GM19043 (cell line): ENCODE data around the gene EXOC1.

Experiments
- ATAC-seq: cut with Tn5 transposase; IDR thresholded peaks from one replicate; pipeline ENCODE4 v1.9.1; 2021; ENCODE audit warnings: low read depth; ENCODE audit not compliant: unreplicated experiment

The EXOC1 gene

DNA sequence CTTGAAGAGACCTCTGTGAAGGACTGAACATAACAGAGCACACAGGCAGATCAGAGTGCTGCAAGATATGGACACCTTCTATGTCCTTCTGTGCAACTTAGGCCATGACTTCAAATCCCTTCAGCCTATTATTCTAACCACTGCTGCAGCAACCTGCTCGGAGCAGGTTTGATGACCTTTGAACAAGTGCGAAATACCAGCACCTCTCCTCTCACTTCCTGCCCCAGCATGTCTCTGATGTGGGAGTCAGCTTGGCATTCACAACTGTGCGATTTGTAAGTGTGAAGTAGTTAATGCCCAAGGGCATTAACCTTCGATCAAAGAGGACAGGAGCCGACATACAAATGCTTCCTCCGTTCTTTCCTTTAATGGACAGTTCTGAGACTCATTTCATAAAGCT, 1.6 kb upstream of the EXOC1 start:
- ATAC-seq, result no peak

DNA sequence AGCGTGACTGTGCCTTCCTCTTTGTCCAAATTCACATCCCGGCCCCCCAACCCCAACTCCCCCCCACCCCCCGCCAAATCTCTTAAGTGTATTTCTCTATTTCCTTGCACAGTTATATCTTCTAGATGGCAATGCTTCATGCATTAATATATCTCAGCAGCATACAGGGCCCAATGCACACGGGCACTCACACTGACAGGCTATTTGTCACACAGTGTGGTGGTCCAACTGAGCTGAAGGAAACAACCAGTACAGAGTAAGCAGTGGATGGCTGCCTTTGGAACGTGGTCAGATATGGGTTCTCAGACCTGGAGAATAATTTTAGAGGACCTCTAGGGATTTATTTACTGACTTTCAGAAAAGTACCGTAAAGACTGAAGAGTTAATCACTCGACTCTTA, 681 bp downstream of the EXOC1 start:
- no peak for ATAC-seq

DNA sequence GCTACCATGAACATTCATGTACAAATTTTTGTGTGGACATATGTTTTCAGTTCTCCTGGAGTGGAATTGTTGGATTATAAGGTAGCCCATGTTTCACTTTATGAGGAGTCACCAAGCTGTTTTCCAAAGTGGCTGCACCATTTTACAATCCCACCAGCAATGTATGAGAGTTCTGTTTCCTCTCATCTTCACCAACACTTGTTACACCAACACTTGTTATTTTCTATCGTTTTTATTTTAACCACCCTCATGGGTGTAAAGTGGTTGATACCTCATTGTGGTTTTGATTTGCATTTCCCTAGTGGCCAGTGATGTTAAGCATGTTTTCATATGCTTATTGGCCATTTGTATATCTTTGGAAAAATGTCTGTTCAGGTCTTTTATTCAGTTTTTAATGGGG, 4.1 kb downstream of the EXOC1 start:
- ATAC-seq, result no peak

DNA sequence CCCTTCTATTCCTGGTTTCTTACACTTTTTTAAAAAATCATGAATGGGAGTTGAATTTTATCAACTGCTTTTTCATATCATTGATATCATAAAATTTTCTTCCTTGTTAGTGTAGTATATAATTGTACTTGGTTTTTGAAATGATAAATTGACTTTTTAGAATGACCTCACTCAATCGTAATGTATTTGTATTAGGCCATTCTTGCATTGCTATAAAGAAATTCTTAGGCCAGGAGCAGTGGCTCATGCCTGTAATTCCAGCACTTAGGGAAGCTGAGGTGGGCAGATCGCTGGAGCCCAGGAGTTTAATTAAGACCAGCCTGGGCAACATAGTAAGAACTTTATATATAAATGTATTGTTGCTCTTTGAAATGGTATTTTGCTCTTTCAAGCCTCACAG, 6.3 kb downstream of the EXOC1 start:
- ATAC-seq, result no peak

DNA sequence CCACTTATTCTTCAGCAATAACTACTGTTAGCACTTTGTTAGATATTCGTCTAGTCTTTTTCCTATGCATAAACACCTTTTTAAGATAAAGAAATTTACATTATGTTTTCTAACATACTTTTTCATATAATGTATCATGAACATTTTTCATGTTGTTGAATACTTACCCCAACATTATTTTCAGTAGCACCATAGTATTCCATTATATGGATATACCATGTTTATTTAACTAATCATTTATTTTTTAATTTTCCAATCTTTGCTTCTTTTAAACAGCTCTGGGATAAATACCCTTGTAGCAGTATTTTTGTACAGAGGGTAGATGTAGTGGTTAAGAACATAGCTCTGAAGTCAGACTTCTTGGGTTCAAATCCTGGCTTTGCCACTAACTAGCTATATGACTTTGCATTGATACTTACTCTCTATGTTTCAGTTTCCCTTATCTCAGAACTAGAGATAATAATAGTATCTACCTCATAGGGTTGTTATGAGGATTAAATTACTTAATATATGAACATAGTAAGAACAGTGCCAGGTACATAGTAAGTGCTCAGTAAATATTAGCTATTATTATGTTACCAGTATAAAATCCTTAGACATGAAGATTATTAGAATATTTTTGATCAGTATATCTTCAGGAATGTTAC, 11.3 kb downstream of the EXOC1 start:
- no peak for ATAC-seq

DNA sequence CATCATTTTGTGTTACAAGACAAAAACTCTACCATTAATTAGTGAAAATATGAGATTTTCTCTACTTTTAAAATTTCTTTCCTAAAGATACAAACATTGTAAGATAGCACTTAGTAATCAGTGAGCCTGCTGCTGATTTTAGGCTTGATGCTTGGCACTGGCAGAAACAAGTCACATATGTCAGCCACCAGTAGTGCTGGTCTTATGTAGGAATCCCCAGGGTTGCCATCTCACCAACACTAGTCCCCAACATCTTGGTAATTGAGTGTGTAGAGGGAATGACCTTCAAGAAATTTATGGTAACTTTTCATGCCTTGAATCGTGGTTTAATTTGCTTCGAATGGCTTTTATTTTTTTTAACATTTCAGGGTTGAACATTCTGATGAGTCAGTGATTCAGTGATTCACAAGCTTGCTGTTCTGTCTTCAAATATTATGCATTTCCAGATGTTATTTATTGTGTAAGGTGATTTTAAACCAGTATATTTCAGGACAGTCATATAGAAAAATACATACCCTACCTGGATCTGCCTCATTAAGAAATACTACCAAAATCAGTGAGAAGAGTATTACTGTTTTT, 11.9 kb downstream of the EXOC1 start:
- ATAC-seq, result no peak

DNA sequence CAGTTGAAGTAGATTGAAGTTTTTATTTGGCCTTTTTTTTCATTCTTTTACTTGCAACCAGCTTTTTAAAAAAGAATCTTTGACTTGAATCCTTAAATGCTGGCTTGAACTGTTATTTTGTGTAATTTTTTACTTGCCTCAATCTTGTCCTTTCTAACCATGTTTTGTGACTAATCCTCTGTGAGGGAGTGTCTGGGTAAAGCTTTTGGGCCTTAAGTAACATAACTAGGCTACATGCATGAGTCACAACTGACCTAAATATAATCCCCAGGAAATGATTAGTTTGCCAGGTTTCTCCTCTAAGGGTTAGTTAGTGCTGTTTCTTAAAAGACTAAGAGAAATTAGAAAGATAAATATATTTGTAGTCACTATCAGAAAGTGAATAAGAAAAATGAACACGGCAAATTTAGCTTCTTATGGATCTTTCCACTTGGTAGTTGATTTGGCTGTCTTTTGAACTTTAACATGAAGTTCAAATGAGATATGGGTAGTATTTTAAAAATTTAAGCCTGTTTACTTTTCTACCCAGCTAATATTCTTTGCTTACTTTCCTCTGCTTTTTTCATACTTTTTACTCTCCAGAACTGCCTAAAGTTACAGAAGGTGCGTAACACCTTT, 13.0 kb downstream of the EXOC1 start:
- peak; percentile 78 for ATAC-seq

DNA sequence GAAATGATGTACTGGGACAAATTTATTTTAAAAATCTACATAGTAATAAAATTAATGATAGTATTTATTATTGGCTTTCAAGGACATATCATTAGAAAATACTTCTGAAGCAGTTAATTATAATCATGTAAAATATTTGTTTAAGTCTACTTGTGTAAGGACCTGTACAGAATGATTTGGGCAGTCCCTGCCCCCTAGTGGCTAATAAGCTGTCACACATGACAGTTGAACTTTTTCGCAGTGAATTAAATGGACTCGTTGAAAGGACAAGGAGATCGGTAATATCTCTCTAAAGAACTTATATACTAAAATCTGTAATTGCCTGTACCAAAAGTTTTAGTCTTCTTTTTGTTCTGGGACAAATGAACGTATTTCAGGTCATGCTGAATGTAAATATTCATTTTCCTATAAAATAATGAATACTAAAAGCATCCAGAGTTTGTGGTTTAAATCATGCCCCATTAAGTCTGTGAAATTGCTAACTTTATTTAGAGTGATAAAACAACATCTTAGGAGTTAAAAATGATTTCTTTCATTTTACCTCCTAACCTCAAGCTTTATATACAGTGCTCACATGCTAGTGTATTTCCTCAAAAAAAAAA, 13.6 kb downstream of the EXOC1 start:
- peak; percentile 85 for ATAC-seq

DNA sequence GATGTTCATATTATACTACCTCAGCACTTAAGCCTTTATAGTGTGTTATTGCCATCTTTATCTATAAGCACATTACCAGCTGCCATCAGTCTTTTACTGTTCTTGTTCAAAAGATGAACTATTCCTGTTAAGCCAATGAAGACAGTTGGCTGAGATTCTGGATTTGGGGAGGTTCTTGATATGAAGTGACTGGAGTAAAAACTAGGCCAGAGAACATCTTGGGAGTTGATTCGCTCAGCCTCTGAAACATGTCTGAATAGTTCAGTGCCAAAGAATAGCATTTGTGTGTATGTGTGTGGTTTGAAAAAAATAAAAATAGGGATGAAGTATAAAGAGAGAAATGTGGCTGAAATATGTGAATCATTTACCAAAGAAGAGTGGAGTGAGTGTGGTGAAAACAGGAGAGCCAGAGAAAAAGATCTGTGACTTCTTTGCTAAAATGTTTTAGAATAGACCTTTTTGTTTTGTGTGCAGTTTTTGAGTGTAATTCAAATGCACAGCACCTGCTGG, 15.2 kb downstream of the EXOC1 start:
- no peak for ATAC-seq

DNA sequence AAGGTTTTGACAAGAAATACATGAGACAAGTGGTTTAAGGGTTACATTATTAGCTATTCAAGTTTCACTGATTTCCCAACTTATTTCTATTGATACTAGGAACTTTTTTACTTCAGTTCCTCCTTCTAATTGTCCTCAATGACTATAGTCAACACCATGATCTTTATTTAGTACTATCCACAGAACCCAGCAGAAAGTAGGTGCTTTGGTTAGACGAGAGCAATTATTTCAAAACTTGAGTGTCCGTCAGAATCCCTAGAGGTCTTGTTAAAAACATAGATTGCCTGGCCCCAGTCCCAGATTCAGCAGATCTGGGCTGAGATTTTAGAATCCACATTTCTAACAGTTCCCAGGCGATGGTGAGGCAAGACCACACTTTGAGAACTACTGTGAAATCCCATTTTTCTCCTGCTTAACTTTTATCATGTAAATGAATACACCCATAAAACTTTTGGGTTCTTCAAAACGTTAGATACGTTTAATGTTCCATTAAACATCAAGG, 17.9 kb downstream of the EXOC1 start:
- no peak for ATAC-seq

DNA sequence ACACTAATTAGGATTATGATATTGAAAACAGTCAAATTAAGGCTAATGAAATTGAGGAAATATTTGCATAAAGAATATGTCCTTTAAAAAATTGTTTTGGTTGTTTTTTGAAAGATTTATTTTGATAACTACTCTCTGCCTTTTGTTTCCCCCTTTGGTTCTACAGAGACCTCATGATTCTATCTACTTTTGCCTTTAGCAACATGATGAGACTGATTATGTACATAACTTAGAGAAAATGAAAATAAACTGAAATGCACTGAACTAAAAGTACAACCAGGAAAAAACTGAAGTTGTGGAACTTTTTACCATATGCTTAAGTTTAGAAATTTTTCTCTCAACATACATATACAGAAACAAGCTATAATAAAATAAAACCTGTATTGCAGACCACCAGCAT, 21.4 kb downstream of the EXOC1 start:
- ATAC-seq, result no peak

DNA sequence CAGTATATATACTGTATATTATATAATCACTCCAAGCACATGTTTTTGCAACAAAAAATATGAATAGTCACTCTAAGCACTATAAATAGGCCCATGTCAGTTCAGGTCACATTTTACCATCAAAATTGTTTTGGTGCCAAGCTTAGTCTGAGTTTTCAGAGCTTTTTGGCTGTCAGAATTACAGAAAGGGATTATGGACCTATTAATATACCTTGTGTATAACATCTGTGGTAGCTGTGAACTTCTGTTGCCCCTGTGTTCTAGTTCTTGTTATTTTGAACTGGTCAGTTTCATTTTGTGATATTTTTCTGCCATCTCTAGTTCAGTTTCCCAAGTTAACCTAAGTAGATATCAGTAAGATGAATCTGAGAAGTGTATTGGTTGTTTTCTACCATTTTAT, 22.9 kb downstream of the EXOC1 start:
- no peak for ATAC-seq

DNA sequence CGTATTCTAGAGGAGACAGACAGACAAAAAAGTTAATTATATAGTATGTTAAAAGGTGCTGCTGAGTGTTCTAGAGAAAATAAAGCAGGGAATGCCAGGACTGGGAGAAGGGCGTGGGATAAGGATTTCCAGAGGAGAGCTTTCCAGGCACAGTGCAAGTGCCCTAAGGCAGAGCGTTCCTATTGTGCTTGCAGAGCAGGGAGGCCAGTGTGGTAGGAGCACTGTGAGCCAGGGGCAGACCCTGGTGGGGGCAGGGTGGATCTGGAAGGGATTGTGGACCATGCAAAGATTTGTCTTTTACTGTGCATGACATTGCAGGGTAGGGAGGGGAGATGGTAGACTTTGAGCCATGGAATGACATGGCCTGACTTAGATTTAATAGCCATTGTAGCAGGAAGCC, 25.8 kb downstream of the EXOC1 start:
- no peak for ATAC-seq

DNA sequence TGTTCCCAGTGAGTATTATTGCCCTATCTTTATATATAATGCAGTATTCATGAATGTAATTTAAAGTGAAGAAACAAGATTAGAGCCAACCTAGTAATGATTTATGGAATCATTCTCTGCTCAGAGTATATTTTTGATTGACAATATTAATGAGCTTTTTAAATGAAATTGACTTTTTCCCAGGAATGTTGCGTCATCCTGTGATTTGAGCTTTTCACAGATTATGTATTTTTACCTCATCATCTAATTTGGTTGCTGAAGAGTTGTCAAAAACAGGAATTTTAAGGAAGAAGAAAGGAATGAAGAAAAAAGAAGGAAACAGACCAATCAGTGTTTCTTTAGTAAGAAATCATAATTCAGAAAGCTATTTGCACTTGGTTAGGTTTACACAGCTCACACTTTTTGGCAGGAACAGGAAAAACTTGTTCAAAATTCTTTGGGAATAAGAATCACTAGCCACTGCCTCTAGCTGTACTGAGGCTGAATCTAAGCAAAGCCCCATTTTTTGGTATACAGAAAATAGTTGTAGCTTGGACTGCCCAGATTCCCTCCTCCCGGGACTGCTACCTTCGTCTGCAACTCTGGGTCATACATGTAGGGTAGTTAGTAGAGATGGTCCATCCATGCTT, 27.3 kb downstream of the EXOC1 start:
- no peak for ATAC-seq

DNA sequence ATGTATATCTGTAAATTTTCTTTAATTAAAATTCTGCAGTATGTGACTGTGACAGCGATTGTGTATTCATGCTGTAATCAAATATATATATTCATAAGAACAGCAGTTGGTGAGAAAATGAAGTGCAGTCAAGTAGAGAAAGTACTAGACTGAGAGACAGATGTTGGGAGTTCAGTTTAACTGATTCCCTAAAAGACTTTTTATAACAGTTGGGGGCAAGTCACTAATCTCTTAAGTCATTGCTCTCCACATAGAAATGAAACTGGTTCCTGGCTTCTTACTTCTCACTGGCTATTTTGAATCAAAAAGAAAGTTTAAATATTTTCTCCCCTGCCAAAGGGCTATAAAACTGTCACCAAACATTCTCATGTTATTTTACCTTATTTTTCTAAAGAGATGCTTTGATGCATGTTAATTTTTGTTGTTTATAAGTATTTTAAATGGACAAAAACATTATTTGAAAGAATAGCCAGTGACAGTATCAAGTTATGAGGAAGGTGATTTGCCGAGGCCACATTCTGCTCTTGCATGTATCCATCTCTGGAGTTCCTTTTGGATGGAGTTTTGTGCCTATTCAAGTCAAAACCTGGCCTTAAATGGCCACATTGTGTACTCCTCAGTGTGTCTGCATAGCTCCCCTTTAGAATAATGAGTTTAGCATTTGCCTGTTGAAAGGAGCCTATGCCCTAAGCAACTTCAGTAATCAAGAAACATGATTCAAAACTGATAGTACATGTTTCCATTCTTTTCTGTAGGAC, 30.8 kb downstream of the EXOC1 start:
- no peak for ATAC-seq

DNA sequence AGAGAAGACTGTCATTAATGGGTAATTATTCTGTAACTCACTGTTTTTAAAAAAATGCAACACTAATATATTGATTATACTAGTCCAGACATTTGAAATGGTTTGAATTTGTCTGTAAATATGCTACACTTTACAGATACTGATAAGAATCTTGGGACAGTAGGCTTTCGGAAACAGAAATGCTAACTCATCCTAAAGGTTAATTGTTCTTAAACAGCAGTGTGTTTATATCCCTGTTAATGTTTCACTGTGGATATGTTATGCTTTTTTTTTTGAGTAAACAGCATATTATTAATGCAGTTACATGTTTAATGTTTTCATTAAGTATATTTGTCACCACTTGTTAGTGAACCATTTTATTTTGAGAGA, 31.4 kb downstream of the EXOC1 start:
- no peak for ATAC-seq

DNA sequence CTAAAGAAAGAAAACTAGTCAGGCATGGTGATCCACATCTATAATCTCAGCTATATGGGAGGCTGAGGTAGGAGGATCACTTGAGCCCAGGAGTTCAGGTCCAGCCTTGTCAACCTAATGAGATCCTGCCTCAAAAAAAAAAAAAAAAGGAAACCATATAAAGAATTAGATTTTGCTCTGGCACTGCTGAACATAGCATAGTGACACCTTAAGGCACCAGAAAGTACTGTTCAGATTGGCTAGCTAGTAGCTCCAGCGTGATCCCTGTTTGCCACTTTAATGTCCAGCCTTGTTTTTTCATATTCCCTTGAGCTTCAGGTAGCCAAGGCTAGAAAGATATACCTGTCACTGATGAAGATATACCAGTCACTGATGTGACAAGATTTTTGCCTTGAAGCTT, 34.1 kb downstream of the EXOC1 start:
- no peak for ATAC-seq

DNA sequence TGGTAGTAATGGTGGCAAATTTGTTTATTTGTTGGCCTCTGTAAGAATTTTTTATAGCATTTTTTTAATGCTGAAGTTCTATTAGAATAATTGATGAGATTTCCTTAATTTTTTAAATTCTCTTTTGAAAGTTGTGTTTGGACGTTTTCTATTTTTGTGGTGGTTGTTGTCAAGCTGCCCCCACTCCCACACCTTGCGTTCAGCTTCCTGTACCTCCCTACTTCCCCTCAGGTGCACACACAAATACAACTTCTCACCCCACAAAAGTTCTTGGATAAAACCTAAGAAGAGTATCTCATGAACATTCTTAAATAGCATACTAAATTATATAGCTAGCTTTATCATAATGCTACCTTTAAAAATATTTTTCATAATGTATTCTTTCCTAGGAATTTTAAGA, 38.7 kb downstream of the EXOC1 start:
- ATAC-seq, result no peak

DNA sequence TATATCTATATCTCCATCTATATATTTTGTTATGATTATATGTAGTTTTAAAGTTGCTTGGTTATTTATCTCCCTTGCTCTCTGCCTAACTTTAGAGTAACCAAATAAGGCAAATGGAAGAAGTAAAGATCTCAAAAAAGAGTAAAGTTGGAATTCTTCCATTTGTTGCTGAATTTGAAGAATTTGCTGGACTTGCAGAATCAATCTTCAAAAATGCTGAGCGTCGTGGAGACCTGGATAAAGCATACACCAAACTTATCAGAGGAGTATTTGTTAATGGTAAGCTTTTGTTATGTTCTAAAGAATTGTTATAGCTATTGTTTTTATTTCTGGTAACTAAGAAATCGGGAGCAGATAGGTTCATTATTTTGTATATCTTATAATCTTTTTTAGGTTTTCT, 43.2 kb downstream of the EXOC1 start:
- no peak for ATAC-seq

DNA sequence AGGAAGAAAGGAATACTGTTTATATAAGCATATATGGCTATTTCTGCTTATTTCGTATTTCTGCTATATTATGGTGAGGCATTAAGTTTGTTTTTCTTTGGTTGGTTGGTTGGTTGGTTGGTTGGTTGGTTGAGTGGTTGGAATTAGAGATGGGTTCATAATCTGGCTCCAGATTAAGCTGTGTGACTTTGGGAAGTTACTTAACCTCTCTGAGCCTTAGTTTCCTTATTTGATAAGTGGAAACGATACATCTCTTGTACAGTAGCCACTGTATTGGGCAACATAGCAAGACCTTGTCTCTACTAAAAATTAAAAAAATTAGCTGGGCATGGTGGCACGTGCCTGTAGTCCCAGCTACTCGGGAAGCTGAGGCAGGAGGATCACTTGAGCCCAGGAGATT, 49.2 kb downstream of the EXOC1 start:
- ATAC-seq, result no peak

DNA sequence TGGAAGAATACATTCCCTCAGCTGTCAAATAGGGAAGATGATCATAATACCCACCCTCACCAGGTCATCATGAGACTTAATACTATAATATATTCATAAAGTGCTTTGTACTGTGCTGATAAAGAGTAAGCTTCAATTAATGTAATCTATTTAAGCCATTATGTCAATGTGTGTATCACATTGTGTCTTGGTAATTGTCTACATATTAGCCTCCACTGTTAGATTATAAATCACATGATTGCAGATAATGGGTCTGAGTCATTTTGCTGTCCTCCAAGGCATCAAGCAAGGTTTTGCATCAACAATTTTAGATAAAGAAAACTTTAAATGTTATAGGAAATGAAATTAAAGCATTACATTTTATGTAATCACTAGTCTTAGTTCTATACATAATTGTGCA, 50.1 kb downstream of the EXOC1 start:
- ATAC-seq, result no peak
